KMS-11 (cell line): Measurements from ENCODE around the gene PDXP.

Experiments
- H2AFZ ChIP-seq: fragments of 200-600 bp; sonication (generic); 2 replicates; pipeline ENCODE4 v1.6.1; 2016; ENCODE audit warnings: antibody characterized with exemption, mixed run types, low read depth
- H3K27ac ChIP-seq: fragments of 200-600 bp; sonication (generic); 2 replicates; pipeline ENCODE4 v1.6.1; 2016; ENCODE audit warnings: mild to moderate bottlenecking, mixed run types
- H3K27me3 ChIP-seq: fragments of 200-600 bp; sonication (generic); 2 replicates; pipeline ENCODE4 v1.6.1; 2017; ENCODE audit warnings: mild to moderate bottlenecking, low read depth, mixed run types, moderate library complexity; ENCODE audit not compliant: insufficient read depth
- H3K36me3 ChIP-seq: fragments of 200-600 bp; sonication (generic); 2 replicates; pipeline ENCODE4 v1.6.1; 2017; ENCODE audit warnings: mild to moderate bottlenecking, mixed run types; ENCODE audit not compliant: insufficient read depth
- H3K4me1 ChIP-seq: fragments of 200-600 bp; sonication (generic); 2 replicates; pipeline ENCODE4 v1.6.1; 2016; ENCODE audit warnings: mild to moderate bottlenecking, low read depth, mixed run types; ENCODE audit not compliant: poor library complexity, severe bottlenecking
- H3K4me2 ChIP-seq: fragments of 200-600 bp; sonication (generic); 2 replicates; pipeline ENCODE4 v1.7.0; 2016; ENCODE audit warnings: mild to moderate bottlenecking, mixed run types
- H3K4me3 ChIP-seq: fragments of 200-600 bp; sonication (generic); IDR thresholded peaks from 2 replicates; pipeline ENCODE4 v1.6.1; 2017; ENCODE audit warnings: low read depth, low read length, mixed read lengths; ENCODE audit not compliant: insufficient read depth
- H3K79me2 ChIP-seq: fragments of 200-600 bp; sonication (generic); 2 replicates; pipeline ENCODE4 v1.6.1; 2016; ENCODE audit warnings: low read depth, mixed run types; ENCODE audit not compliant: insufficient read depth
- H3K9ac ChIP-seq: fragments of 200-600 bp; sonication (generic); 2 replicates; pipeline ENCODE4 v1.6.1; 2016; ENCODE audit warnings: mild to moderate bottlenecking, mixed run types
- H4K20me1 ChIP-seq: fragments of 200-600 bp; sonication (generic); 2 replicates; pipeline ENCODE4 v1.6.1; 2016; ENCODE audit warnings: mild to moderate bottlenecking, mixed run types; ENCODE audit not compliant: insufficient read depth
- CTCF ChIP-seq: fragments of 200-600 bp; sonication (generic); conservative IDR thresholded peaks from 2 replicates; pipeline ENCODE4 v1.6.1; 2017; ENCODE audit warnings: low read depth, mild to moderate bottlenecking, antibody characterized with exemption, low read length, moderate library complexity, mixed read lengths

PDXP gene

GRCh38 chr22:37677493-37677974 lies 19.0 kb downstream of the PDXP start:
- Histone ChIP-seq H3K27ac (no peak overlapping the region; the same call in 1 of the 2 replicates), H3K4me1 (peaks cover 35% of the 10 kb centered on the region), H3K79me2 (peaks cover 8% of the 10 kb centered on the region; the same call in 1 of the 2 replicates), H3K27me3 (no peaks in the 10 kb centered on the region), H4K20me1 (no peaks in the 10 kb centered on the region), H3K4me2 (peak overlapping the region; percentile 99; the same call in 1 of the 2 replicates), H3K36me3 (no peaks in the 10 kb centered on the region), H3K9ac (no peak overlapping the region), H2AFZ (peak overlapping the region; percentile 23; the same call in 1 of the 2 replicates), H3K4me3 (no peak overlapping the region)
- no peak for TF ChIP-seq CTCF

DNA sequence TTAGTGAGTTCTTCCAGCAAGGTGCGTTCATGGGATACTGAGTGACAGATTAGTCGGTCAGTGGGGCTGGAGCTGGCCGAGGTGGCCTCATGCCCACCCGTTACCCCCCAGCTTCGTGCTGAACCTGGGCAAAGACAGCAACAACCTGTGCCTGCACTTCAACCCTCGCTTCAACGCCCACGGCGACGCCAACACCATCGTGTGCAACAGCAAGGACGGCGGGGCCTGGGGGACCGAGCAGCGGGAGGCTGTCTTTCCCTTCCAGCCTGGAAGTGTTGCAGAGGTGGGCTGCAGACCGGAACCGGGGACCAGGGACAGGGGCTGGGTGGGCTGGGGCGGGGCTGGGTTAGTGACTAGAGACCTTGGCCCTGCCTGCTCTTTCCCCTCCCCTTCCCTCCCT lies 19.8 kb downstream of the PDXP start:
- no peaks in the 10 kb centered on the region for H4K20me1 ChIP-seq
- no peak overlapping the region for H2AFZ ChIP-seq
- H3K9ac ChIP-seq: no peak overlapping the region
- no peak for TF ChIP-seq CTCF
- no peaks in the 10 kb centered on the region for H3K27me3 ChIP-seq
- H3K36me3 ChIP-seq: no peaks in the 10 kb centered on the region
- no peak overlapping the region for H3K4me2 ChIP-seq
- H3K79me2 ChIP-seq: peaks cover 8% of the 10 kb centered on the region; the same call in 1 of the 2 replicates
- no peak overlapping the region for H3K4me3 ChIP-seq
- H3K27ac ChIP-seq: no peak overlapping the region
- peaks cover 35% of the 10 kb centered on the region for H3K4me1 ChIP-seq

DNA sequence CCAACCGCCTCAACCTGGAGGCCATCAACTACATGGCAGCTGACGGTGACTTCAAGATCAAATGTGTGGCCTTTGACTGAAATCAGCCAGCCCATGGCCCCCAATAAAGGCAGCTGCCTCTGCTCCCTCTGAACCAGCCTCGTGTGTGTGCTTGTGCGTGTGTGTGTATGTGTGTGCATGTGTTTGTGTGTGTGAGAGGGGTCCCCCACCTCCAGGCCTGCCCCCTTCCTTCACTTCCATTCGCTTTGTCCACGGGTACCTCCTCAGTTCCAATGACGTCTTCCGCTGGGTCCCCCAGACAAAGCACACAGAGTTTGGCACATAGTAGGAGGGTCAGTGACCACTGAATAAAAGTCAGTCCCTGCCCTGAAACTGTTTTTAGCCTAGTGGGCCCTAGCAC lies 21.1 kb downstream of the PDXP start:
- no peak overlapping the region for H3K4me3 ChIP-seq
- no peak overlapping the region for H3K4me2 ChIP-seq

DNA sequence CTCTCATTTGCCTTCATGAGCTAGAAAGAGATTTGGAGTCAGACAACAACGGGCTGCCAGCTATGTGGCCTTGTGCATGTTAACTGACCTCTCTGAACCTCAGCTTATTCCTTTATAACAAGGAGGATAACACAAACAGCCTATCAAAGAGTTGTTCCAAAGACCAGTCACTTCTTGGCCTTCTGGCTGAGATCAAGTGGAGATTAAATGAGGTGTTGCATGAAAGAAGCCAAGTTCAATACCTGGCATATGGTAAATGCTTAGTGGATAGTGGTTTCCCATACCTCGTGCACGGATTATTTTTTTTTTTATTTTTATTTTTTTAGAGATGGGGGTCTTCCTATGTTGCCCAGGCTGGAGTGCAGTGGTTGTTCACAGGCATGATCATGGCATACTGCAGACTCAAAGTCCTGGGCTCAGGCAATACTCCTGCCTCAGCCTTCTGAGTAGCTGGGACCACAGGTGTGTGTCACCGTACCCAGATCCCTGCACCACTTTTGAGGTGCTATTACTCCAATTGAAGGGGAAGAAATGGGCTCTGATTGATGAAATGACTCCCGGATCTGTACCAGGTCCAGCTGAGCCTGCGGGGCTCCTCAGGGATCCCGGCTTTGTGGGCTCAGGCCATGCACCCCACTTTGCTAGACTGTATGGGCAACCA lies 21.8 kb downstream of the PDXP start:
- Histone ChIP-seq H4K20me1 (no peaks in the 10 kb centered on the region), H3K4me1 (peaks cover 18% of the 10 kb centered on the region), H3K4me2 (no peak overlapping the region), H3K27ac (no peak overlapping the region), H3K27me3 (no peaks in the 10 kb centered on the region), H3K36me3 (no peaks in the 10 kb centered on the region), H3K79me2 (peaks cover 8% of the 10 kb centered on the region; the same call in 1 of the 2 replicates), H3K9ac (no peak overlapping the region), H3K4me3 (no peak overlapping the region), H2AFZ (no peak overlapping the region)
- no peak for TF ChIP-seq CTCF

More for the DNA sequence above, 21.1 kb downstream of the PDXP start:
- Histone ChIP-seq H3K27ac (no peak overlapping the region), H3K9ac (no peak overlapping the region), H4K20me1 (no peaks in the 10 kb centered on the region), H3K36me3 (no peaks in the 10 kb centered on the region), H3K4me1 (peaks cover 25% of the 10 kb centered on the region), H2AFZ (no peak overlapping the region), H3K27me3 (no peaks in the 10 kb centered on the region), H3K79me2 (peaks cover 8% of the 10 kb centered on the region; the same call in 1 of the 2 replicates)
- TF ChIP-seq CTCF: no peak
